ENCODE data around the gene TSPEAR.

The TSPEAR gene

DNA sequence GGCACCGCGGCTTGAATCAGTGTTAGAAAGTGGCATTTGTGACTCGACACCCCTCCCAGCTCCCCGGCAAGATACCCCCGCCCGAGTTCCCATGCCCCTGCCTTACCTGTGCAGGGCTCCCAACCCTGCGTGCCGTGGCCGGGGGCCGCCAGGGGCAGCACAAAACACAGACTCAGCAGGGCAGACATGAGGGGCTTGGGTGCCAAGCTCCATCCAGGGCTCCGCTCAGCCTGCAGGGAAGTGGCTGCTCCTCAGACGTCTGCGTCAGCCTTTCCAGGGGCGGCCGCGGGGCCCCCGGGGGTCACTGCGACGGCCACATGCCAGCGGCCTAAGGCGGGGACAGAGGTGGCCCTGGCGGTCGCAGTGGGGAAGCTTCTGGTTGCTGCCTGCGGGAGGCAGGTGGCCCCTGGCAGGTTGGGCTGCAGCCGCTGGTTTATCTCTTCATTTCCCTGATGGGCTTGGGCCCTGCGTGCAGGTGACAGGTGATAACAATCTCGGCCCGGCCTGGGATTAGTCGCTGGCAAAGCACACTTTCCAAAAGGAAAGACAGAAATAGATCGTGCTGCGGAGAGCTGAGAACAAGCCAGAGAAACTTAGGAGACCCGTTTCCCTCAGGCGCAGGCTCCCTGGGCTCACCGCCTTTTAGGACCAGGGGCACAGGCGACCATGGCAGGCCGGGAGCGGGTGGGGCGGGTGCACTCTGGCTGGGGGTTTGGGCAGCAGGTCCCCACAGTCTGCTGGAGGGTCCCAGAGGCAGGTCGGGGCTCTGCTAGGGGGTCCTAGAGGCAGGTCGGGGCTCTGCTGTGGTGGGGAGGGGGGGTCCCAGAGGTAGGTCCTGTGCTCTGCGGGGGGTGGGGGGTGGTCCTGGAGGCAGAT is at the start of gene TSPEAR:
TSS of gene TSPEAR (minus strand) at position 246 of the 876 bp plus-strand sequence. CDS start at position 188, 58 bp downstream.
- DNase-seq: no peak

DNA sequence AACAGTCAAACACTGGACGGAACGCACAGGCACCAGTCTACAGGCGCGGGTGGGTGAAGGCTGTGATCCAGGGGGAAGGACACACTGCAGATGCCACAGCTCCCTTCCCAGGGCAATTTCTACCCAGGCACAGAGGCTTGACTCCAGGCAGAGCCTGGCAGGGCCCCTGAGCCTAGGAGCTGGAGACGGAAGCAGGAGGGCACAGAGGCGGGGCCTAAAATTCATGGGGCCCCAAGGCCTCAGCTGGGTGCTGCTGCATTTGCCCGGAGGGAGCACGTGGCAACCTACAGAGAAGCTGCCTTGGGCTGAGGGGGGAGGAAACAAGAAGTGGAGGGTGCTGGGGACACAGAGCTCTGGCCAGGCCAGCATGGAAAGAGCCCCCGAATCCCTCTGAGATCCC is 49.0 kb upstream of the TSPEAR start:
- DNase-seq: no peak

DNA sequence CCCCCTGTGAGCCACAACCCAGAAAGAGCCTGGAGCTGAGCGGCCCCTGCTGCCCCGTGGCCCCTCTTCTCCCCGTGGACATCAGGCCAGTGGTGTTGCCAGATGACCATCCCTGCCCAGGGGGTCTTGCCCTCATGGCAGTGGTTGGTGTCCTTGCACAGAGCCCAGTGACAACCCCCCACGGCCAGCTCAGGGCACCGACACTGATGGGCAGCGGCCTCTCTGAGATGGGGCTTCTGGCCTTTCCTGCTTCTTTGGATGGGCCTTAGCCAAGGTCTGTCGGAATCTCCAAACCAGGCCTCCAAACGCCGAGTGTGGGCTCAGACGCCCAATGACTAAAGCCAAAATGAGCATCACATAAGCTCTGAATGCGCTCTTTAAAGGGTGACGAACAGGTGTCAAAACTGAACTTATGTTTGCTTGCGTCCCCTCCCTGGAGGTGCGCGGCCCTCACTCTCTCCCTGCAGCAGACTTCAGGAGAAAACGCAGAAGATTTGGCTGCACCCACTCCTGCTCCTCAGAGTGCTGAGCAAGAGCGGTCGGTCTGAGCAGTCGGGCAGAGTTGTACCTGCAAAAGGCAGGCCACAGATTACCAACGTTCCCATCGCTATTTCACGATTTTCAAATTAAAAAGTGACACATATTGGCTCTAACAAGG is 48.4 kb upstream of the TSPEAR start:
- no peak for DNase-seq

DNA sequence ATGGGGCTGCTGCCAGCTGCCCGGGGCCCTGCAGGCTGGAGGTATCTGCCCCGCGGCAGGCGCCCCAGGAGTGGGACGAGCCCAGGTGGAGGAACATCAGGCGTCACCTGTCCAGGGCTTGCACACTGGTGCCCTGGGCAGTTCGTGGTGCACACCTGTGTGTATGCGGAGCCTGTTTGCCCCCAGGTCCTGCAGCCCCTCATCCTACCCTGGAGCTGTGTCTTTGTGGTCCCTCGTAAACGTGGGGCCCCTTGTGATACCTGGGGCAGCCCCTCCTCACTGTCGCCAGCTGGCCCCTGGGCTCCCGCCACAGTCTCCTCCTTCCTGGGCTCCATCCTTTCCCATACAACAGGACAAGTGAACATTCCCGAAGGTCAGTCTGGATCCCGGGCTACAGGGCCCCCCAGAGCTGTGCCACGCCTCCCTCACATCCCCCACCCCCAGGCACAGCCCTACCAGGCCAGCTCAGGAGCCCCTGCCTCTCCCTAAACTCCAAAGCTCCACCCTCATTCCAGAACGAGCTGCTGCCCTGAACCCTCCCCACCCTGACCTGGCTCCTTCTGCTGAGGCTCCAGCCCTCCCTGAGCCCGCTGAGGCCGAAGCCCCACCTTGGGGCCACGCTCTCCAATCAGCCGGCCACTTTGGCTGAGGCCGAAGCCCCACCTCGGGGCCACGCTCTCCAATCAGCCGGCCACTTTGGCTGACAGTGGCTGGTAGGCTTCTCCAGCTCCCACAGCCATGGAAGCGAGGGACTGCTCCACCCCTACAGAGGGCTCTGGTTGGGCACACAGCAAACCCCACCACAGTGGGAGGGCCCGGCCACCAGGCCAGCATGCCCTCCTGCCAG is 47.6 kb upstream of the TSPEAR start:
- DNase-seq: no peak

DNA sequence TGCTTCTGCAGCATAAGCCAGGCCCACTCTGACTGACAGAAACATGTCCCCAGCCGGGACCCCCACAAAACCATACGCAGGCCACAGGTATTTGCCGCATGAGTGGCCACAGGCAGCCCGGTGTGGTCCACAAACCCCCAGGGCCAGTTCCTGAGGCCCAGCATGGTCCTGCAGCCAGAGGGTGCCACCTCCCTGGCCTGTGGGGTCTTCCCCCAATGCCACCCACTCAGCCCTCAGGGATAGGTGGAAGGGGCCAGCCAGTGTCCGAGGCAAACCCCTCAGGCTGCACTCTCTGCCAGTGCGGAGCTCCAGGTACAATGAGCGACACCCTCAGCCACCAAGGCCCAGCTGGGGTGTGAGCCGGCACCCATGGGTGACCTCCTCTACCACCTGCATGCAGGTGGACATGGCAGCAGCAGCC is 46.8 kb upstream of the TSPEAR start:
- DNase-seq: no peak

- no peak for DNase-seq
Measured at GRCh38 chr21:44757731-44758130, 46.4 kb upstream of the TSPEAR start.

- DNase-seq: no peak
Measured at GRCh38 chr21:44756423-44757185, 45.2 kb upstream of the TSPEAR start.

GRCh38 chr21:44755227-44755626 is 43.9 kb upstream of the TSPEAR start:
- DNase-seq: no peak

DNA sequence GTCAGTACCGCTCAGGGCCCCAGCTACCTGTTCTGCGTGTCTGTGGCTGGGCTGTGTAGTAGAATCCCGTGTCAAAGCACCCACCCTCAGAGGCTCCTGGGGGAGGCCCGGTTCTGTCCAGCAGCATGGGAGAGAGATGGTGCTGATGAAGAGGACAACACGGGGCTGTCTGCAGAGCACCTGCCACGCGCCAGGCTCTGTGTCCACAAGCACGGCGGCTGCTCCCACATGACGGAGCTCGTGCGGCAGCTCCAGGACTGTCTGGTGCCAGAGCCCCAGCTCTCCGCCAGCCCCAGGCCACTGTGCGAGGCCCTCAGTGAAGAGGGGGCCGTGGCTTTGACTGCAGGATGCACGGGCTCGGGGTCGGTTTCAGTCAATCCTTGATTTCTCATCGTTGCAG is 42.0 kb upstream of the TSPEAR start:
- DNase-seq: no peak

DNA sequence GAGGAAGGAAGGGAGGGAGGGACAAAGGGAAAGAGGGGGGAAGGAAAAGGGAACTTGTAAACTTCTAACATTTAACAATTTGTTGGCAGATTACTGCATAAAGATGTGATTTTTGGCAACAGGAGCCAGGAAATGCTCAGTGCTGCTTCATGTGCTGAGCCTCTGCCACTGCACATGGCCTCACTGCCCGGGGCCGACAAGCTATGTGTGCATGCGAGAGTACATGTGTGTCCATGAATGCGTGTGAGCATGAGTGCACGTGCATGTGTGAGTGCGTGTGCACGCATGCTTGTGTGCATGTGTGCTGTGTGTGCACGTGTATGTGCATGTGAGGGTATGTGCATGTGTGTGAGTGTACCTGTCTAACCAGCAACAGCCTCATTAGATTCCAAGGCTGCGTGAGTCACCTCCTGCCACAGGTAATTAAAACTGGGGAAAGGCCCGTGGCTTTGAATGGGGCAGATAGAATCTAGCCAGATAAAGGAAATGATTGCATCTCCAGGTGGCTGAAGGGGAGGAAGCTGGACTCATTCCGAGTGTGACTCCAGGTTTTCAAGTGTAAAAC is 41.4 kb upstream of the TSPEAR start:
- no peak for DNase-seq

DNA sequence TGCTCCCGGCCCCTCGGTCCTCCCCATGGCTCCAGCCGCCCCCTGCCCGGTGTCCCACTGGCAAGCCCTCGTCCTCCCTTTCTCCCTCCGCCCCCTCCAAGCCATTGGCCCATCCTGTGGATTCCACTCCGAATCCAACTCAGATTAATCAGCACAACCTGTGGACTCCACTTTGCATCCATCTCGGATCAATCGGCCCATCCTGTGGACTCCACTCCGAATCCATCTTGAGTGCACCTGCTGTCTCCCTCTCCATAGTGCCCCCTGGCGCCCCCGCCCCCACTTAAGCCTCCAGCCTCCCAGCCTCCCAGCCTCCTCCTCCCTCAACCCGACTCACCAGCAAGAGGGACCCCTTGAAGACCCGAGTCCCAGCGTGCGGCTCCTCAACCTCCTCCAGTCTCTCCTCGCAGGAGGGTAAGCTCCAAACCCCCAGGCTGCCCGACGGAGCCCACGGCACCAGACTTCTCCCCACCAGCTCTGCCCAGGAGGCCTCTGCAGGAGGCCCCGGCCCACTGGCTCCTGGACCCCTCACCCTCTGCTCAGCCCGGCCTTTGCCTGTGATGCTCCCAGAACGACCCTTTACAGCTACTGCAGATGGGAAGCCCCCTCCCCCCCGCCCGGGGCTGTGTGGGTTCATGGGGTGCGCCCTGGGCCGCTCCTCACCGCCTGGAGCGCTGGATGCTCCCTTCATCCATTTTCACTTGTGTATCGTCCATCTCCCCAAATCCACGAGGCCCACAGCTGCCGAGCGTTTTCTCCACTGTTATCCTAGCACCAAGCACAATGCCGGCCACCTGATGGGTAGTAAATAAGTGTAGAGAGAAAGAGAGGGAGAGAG is 40.6 kb upstream of the TSPEAR start:
- DNase-seq: no peak

- DNase-seq: no peak
Measured at GRCh38 chr21:44751186-44751798, 39.9 kb upstream of the TSPEAR start.

DNA sequence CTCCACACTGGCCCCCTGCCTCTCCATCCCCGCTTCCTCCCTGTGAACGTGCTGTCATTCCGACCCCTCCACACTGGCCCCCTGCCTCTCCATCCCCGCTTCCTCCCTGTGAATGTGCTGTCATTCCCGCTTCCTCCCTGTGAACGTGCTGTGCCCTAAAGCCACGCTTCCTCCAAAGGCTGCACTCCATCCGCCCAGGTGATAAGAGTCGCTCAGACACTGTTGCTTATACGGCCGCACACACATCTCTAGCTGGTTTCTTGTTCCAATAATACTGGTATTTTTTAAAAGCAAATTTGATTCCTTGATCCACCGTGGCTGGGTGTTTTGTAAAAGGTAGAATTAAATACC is 39.3 kb upstream of the TSPEAR start:
- no peak for DNase-seq

DNA sequence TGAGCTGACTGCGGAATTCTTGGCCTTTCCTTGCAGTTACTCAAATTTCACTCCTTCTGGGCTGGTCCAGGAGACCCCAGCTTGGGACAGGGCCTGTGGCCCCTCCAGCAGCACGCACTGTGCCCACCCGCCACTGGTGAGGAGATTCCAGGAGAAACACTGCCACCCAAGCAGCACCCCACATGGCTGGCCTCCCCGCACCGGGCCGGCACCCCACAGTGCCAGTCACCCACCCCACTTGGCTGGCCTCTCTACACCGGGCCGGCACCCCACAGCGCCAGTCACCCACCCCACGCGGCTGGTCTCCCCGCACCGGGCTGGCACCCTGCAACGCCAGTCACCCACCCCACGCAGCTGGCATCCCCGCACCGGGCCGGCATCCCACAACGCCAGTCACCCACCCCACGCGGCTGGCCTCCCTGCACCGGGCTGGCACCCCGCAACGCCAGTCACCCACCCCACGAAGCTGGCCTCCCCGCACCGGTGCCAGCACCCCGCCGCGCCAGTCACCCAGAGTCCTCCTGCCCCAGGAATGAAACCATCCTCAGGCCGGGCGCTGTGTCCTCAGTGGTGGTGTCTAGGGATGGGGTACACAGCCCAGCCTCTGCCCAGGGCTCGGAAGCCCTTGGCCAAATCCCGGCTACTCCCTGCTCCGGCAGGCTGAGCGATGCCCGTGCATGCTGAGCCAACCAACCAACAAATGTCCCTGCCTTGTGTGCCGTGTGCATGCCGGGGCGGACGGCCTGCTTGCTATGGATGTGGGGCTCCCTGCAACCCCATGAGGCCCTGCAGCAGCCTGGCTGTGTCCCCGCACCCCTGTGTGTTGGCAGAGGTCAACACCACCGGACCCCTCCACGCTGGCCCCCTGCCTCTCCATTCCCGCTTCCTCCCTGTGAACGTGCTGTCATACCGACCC is 38.6 kb upstream of the TSPEAR start:
- no peak for DNase-seq

DNA sequence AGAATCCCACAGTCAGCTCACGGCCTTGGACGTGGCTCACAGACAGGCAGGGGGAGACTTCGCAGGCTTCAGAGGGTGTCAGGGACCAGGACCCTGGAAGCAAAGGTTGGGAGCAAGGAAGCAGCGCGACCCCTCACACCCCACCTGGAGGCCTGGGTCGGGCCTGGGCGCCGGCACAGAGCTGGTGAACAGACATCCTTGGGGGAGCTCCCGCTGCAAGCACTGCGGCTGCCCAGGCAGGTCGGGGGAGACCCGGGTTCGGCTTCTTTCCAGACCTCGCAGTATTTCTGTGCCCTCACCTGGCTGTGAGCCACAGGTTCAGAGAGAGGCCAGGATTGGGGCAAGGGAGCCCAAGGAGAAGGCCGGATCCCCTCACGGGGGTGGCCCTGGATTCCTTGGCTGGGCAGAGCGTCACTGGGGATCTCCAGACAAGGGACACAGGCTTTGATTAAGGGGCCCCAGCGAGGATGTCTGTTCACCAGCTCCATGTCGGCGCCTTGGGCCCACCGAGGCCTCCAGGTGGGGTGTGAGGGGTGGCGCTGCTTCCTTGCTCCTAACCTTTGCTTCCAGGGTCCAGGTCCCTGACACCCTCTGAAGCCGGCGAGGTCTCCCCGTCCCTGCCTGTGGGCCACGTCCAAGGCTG is 37.9 kb upstream of the TSPEAR start:
- DNase-seq: no peak

DNA sequence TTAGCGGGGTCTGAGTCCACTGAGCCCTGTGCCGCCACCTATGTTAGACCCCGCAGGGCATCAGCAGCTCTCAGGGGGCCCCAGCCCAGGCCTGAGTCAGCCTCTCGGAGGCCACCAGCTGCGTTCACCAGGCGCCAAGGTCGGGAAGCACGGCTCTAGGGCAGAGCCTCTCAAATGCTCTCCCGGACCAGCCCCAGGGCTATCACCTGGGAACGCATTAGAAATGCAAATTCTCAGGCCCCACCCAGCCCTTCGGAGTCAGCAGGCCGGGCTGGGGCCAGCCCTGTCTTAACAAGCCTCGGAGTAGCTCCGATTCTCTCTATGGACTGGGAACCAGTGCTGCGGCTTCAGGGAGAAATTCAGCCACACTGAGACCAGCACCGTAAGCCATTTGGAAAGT is 37.2 kb upstream of the TSPEAR start:
- no peak for DNase-seq

GRCh38 chr21:44742418-44743153 is 31.2 kb upstream of the TSPEAR start:
- no peak for DNase-seq

DNA sequence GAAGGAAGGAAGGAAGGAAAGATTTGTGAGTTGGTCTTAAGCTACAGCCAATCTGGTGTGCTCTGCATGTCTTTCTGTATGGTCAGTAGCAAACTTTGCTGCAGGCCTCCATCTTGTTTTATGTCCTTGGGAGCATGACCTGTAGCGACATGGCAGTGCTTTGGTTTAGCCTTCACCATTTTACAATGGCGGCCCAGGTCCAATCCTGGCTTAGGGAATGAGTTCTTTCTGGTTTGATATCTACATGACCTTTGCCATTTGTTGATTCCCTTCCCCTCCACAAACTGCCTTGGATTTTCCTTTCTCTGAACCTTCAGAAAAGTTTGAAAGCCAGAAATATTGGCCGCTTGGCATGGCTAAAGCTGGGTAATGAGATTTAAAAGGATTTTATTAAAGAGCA is 30.5 kb upstream of the TSPEAR start:
- no peak for DNase-seq

DNA sequence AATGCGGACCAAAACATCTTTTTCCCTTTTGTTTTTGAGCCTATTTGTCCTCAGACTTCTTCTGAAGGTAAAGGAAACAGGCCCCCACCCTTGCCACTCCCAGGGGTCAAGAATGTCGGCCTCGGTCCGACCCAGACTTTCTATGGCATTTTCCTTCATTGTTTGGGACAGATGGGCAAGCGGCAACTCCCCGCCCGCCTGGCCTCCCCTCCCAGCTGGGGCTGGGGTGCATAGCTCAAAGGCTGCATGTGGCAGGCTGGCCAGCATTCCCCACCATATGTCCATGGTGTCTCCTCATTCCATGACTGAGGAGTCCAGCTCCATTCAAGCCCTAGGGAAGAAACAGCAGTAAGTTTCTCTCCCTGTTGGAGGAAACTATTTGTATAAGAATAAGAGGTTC is 29.4 kb upstream of the TSPEAR start:
- no peak for DNase-seq
